Measurements from ENCODE around the gene SRF. TPM values are rescaled to one million over a fixed set of nuclear protein-coding genes. Genes with fewer than 3 reads are reported as not detected.

The SRF gene
- total RNA-seq (10 to 100 TPM; 22.8 to 23.7 TPM), total RNA-seq (33.3 to 190 (median 62.1) reads per million in 172 experiments)
- polyA plus RNA-seq (2013, experiment 1 of 2): 20.5 TPM
- polyA plus RNA-seq (2013, experiment 2 of 2): 24.0 TPM

DNA sequence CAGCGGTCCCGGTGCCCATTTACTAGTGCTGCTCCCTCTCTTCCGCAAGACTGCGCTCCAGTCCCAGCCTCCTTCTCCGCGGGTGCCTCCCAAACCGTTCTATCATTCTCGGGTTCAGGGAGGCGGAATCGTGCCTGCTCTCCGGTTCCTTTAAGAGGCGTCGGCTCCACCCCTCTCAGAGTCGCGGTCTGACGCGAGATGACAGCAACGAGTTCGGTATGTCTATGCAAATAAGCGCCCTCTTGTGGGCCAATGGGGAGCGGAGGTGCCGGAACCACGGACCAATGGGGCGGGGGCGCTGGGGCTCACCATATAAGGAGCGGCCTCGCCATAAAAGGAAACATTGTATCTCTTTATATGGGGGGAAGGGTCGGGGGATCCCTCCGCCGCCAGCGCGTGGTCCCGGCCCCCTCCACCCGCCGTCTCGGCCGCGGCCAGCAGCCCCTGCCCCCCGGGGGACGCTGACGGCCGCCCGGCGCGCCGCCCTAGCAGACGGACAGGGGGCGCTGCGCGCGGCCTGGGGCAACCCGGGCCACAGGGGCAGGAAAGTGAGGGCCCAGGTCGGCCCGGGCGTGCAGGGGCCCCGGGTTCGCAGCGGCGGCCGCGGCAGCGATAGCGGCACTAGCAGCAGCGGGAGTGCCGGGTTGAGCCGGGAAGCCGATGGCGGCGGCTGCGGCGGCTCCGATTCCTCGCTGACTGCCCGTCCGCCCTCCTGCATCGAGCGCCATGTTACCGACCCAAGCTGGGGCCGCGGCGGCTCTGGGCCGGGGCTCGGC is at the start of gene SRF:
Gene SRF, plus strand, starts transcription at position 339 of the 776 bp plus-strand sequence. Its CDS starts 388 bp downstream, at position 727.
- Mint-ChIP-seq H3K9me3 (no peaks in the 10 kb centered on the region), H3K4me1 (ENCODE audit: low read depth) (peaks cover 42% of the 10 kb centered on the region), H3K36me3 (ENCODE audit: low read depth) (peaks cover 28% of the 10 kb centered on the region), H3K27ac (peak within 1 kb of the TSS; percentile 88), H3K27me3 (no peaks in the 10 kb centered on the region), H3K4me3 (peak within 1 kb of the TSS; percentile 89)
- H3K9me3 ChIP-seq (ENCODE audit: control insufficient read depth in 1 of 2, insufficient read depth in 1 of 2, low read length in 2 of 2): no peaks in the 10 kb centered on the region
- DNase-seq: peak; percentile 97 to 99 (median 99)
- H3K4me3 ChIP-seq (ENCODE audit: low read length): peak within 1 kb of the TSS; percentile 83
- no peaks in the 10 kb centered on the region for H3K27me3 ChIP-seq (ENCODE audit: control insufficient read depth in 1 of 2, insufficient read depth in 2 of 2, low read length in 2 of 2)
- peaks cover 14% of the 10 kb centered on the region for H3K36me3 ChIP-seq (ENCODE audit: insufficient read depth, low read length)
- peak; percentile 82 for ATAC-seq (ENCODE audit: poor library complexity)
- H3K4me1 ChIP-seq (ENCODE audit: insufficient read depth, low read length): peaks cover 47% of the 10 kb centered on the region
- H3K27ac ChIP-seq (ENCODE audit: low read depth in 1 of 2, low read length in 2 of 2): peak within 1 kb of the TSS; percentile 78 to 83
- TF ChIP-seq, protein P1, sequence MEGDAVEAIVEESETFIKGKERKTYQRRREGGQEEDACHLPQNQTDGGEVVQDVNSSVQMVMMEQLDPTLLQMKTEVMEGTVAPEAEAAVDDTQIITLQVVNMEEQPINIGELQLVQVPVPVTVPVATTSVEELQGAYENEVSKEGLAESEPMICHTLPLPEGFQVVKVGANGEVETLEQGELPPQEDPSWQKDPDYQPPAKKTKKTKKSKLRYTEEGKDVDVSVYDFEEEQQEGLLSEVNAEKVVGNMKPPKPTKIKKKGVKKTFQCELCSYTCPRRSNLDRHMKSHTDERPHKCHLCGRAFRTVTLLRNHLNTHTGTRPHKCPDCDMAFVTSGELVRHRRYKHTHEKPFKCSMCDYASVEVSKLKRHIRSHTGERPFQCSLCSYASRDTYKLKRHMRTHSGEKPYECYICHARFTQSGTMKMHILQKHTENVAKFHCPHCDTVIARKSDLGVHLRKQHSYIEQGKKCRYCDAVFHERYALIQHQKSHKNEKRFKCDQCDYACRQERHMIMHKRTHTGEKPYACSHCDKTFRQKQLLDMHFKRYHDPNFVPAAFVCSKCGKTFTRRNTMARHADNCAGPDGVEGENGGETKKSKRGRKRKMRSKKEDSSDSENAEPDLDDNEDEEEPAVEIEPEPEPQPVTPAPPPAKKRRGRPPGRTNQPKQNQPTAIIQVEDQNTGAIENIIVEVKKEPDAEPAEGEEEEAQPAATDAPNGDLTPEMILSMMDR (IDR thresholded peaks at IDR 0.05): peak; percentile 24
- ChIA-PET CTCF (interaction anchor here (1.3 to 1.4 kb wide), 2 partner anchors 9 to 76 kb away, joined by 3 to 5 read pairs; no protein-coding TSS in a partner anchor), POLR2A (interaction anchor here (0.7 to 2.8 kb wide), 12 partner anchors 9 to 425 kb away, joined by 3 to 20 read pairs (median 4); partner anchors contain the start of genes CNPY3, CUL9, PPP2R5D and RPL7L1)
- intact Hi-C loops (cut with DNase I, micrococcal nuclease): loop anchor here (1.0 to 10.0 kb wide), 9 partner anchors 11 to 1119 kb away; partner anchors contain the start of genes CNPY3 (in 2 of the 2), BICRAL (in 1 of the 2), CUL9 (in 1 of the 2) and KLC4 (in 1 of the 2)

DNA sequence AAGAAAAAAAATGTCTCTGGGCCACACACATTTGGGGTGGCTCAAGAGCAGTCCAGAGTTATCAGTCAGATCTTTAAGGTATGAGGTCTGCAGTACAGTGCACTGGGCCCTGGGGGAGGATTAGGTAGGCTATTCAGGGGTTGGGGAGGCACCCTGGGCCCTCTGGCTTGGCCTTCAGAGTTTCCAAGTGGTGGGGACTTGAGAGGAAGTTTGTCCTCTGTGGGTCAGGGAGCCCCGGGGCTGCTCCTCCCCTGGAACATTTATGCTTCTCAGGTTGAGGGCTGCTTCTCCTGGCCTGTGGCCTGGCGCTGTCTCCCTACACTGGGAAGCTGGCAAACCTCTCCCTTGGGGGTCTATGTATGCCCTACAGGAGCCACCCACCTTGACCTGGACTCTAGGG is 48.9 kb upstream of the SRF start:
- intact Hi-C loops (cut with DNase I, micrococcal nuclease): no loop called here
- Mint-ChIP-seq H3K27ac (no peak overlapping the region), H3K9me3 (no peaks in the 10 kb centered on the region), H3K27me3 (no peaks in the 10 kb centered on the region), H3K36me3 (ENCODE audit: low read depth) (no peaks in the 10 kb centered on the region), H3K4me3 (no peak overlapping the region), H3K4me1 (ENCODE audit: low read depth) (no peaks in the 10 kb centered on the region)
- ChIA-PET CTCF (no interaction called here), POLR2A (no interaction called here)
- ATAC-seq (ENCODE audit: poor library complexity) (no peak), DNase-seq (no peak)
- Histone ChIP-seq H3K4me3 (ENCODE audit: low read length) (no peak overlapping the region), H3K36me3 (ENCODE audit: insufficient read depth, low read length) (no peaks in the 10 kb centered on the region), H3K9me3 (ENCODE audit: control insufficient read depth in 1 of 2, insufficient read depth in 1 of 2, low read length in 2 of 2) (no peaks in the 10 kb centered on the region), H3K4me1 (ENCODE audit: insufficient read depth, low read length) (no peaks in the 10 kb centered on the region), H3K27ac (ENCODE audit: low read depth in 1 of 2, low read length in 2 of 2) (no peak overlapping the region), H3K27me3 (ENCODE audit: control insufficient read depth in 1 of 2, insufficient read depth in 2 of 2, low read length in 2 of 2) (no peaks in the 10 kb centered on the region)
- TF ChIP-seq, protein P1 (IDR thresholded peaks at IDR 0.05): no peak

DNA sequence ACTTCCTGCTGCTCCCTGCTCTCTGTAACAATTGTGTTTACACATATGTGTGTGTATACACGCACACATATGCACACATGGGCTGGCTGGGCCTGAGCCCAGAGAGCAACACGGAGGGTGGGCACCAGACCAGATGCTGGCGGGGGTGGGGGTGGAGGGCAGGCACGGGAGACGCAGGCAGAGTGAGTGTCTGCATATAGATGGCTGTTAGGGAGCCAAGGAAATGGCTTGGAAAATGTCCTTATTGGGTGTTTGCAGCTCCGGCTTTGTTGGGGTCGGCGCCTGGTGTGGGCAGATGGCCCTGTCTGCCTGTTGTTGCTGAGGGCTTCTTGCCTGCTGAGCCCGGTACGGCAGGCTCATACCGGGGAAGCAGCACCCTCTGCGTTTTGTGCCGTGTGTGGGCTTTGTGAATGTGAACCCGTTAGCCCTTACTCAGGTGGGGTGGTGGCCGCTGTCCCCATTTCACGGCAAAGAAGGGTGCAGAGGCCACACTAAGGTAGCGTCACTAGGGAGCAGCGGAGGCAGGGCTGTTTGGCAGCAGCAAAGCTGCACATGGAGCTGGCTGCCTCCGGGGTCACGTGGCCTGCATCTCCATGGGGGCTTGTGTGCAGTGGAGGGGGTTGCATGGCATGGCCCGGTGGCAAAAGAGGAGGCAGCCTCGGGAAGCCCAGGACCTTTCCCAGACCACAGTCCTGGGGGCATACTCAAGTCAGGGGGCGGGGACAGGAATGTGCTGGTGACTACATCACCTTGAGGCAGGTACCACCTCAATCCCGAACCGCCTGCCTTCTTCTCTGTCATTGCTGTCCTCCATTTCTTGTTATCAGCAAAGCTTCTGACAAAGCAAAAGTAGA is 47.4 kb upstream of the SRF start:
- H3K27me3 Mint-ChIP-seq: no peaks in the 10 kb centered on the region
- H3K36me3 Mint-ChIP-seq (ENCODE audit: low read depth): no peaks in the 10 kb centered on the region
- no peak overlapping the region for H3K4me3 ChIP-seq (ENCODE audit: low read length)
- CTCF ChIA-PET: no interaction called here
- no peak overlapping the region for H3K27ac ChIP-seq (ENCODE audit: low read depth in 1 of 2, low read length in 2 of 2)
- H3K9me3 ChIP-seq (ENCODE audit: control insufficient read depth in 1 of 2, insufficient read depth in 1 of 2, low read length in 2 of 2): no peaks in the 10 kb centered on the region
- DNase-seq (no peak), ATAC-seq (ENCODE audit: poor library complexity) (no peak)
- TF ChIP-seq, protein P1 (IDR thresholded peaks at IDR 0.05): no peak
- H3K9me3 Mint-ChIP-seq: no peaks in the 10 kb centered on the region
- H3K27me3 ChIP-seq (ENCODE audit: control insufficient read depth in 1 of 2, insufficient read depth in 2 of 2, low read length in 2 of 2): no peaks in the 10 kb centered on the region
- no peak overlapping the region for H3K4me3 Mint-ChIP-seq
- POLR2A ChIA-PET: no interaction called here
- H3K4me1 Mint-ChIP-seq (ENCODE audit: low read depth): no peaks in the 10 kb centered on the region
- no peak overlapping the region for H3K27ac Mint-ChIP-seq
- intact Hi-C loops (cut with DNase I, micrococcal nuclease): no loop called here
- H3K36me3 ChIP-seq (ENCODE audit: insufficient read depth, low read length): no peaks in the 10 kb centered on the region
- no peaks in the 10 kb centered on the region for H3K4me1 ChIP-seq (ENCODE audit: insufficient read depth, low read length)
